Sigmoid colon (tissue), 7 donors: ENCODE measurements around the gene MCOLN1. TPM values are rescaled to one million over a fixed set of nuclear protein-coding genes. Genes with fewer than 3 reads are reported as not detected.
A peak's percentile ranks its signal among the peaks of the same experiment; 100 is the strongest.

Experiments used
- DNase-seq: peaks from one replicate; pipeline ENCODE4 v3.0.0-alpha.2; 2019
- H3K27ac ChIP-seq, 4 donors: fragments of 200-600 bp; sonication (generic); one replicate each; pipeline ENCODE4 v1.5.1; 2016 to 2019; ENCODE audit warnings: mild to moderate bottlenecking in 1 of 4
- H3K27me3 ChIP-seq, 3 donors: fragments of 200-600 bp; sonication (generic); one replicate each; pipeline ENCODE4 v1.5.1; 2019; ENCODE audit warnings: mild to moderate bottlenecking in 1 of 3
- H3K36me3 ChIP-seq, 4 donors: fragments of 200-600 bp; sonication (generic); one replicate each; pipeline ENCODE4 v1.5.1; 2016 to 2019
- H3K4me1 ChIP-seq, 4 donors: fragments of 200-600 bp; sonication (generic); one replicate each; pipeline ENCODE4 v1.5.1; 2017 to 2019
- H3K4me3 ChIP-seq, 4 donors: fragments of 200-600 bp; sonication (generic); one replicate each; pipeline ENCODE4 v1.5.1; 2017 to 2019; ENCODE audit warnings: mild to moderate bottlenecking in 2 of 4, moderate library complexity in 1 of 4
- H3K9me3 ChIP-seq, 4 donors: fragments of 200-600 bp in 3 of 4; sonication (generic) in 3 of 4; one replicate each; pipeline versions ENCODE4 v1.5.1 to v1.6.1; 2013 to 2019
- CTCF ChIP-seq, 4 experiments: fragments of 450-650 bp in 3 of 4; fragments of 200-600 bp in 1 of 4; IDR thresholded peaks; one replicate each; pipeline ENCODE4 v1.5.1; 2016 to 2019; ENCODE audit warnings: antibody characterized with exemption in 4 of 4, mild to moderate bottlenecking in 3 of 4, moderate library complexity in 2 of 4
- EP300 ChIP-seq, 4 donors: sonication (generic); formaldehyde crosslinking; IDR thresholded peaks; one replicate each; pipeline ENCODE4 v1.6.1; 2017; ENCODE audit warnings: antibody characterized with exemption in 4 of 4
- POLR2A ChIP-seq, 2 donors: fragments of 450-650 bp; IDR thresholded peaks; one replicate each; pipeline ENCODE4 v1.6.1; 2016; ENCODE audit warnings: antibody characterized with exemption in 2 of 2, mild to moderate bottlenecking in 2 of 2, moderate library complexity in 2 of 2
- POLR2AphosphoS5 ChIP-seq, 4 donors: sonication (generic); formaldehyde crosslinking; IDR thresholded peaks; one replicate each; pipeline ENCODE4 v1.6.1; 2017; ENCODE audit warnings: antibody characterized with exemption in 4 of 4
- WGBS, 2 donors: extraction: QIAGEN DNeasy Blood & Tissue Kit; methylation state at CpG; one replicate each; pipeline ENCODE4 v1.1.7; 2013; 5-methylcytosine and 5-hydroxymethylcytosine counted together
- intact Hi-C: fragments of 100-400 bp; cut with DNase I; formaldehyde crosslinking; loops from one replicate; pipeline ENCODE4 v1.15.1; 2023
- polyA plus RNA-seq, 3 donors: library from polyadenylated mRNA; stranded (reverse); fragments of 200-250 nt; gene quantifications; one replicate each; pipeline ENCODE4 v1.2.3, GENCODE V29; 2013
- total RNA-seq, 4 donors: library from RNA; depleted of rRNA; stranded (reverse); fragments of >200 nt; gene quantifications; one replicate each; pipeline ENCODE4 v1.1.0, GENCODE V29; 2016
- donor health status: healthy with polysubstance abuse.
- donor health status: Bipolar disorder and iron deficiency.
- donor health status: healthy.

Gene MCOLN1
- total and polyA plus RNA-seq, 7 donors, result 15.5 to 23.7 (median 16.8) TPM

DNA sequence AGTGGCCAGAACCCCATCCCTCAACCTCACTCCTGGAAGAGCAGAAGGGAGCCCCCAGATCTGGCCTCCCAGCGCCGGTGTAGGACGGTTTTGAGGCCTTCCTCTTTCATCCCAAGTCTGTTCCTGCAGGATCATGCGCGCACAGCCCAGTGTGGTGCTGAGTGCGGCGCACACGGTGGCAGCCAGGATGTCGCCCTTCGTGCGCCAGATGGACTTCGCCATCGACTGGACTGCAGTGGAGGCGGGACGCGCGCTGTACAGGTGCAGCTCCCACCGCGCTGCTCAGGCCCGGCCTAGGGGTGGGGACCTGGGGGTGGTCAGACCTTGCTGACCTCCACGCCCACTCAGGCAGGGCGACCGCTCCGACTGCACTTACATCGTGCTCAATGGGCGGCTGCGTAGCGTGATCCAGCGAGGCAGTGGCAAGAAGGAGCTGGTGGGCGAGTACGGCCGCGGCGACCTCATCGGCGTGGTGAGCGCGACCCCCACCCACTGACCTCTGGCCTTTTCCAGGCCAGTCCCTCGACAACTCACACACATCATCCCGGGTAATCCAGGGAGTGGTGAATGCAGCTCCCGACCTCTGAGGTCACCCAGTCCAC lies 27.8 kb downstream of the MCOLN1 start:
- H3K36me3 ChIP-seq, result peaks cover 6 to 54% (median 25%) of the 10 kb centered on the region in 4 donors
- H3K27me3 ChIP-seq, result no peaks in the 10 kb centered on the region
- H3K4me3 ChIP-seq, result no peak overlapping the region
- TF ChIP-seq EP300 (IDR thresholded peaks at IDR 0.05) (no peak), CTCF (IDR thresholded peaks at IDR 0.05) (no peak), POLR2A (IDR thresholded peaks at IDR 0.05) (no peak), POLR2AphosphoS5 (IDR thresholded peaks at IDR 0.05) (no peak)
- DNase-seq, result no peak
- intact Hi-C loops, result no loop called here
- peaks cover 0 to 11% (median 11%) of the 10 kb centered on the region in 4 donors for H3K4me1 ChIP-seq
- WGBS, 2 donors, result 94 to 96% methylated on average over 41 of the region's 41 CpGs
- no peaks in the 10 kb centered on the region for H3K9me3 ChIP-seq
- no peak overlapping the region for H3K27ac ChIP-seq

- DNase-seq, result peak; percentile 90
- peak overlapping the region; percentile 46 to 62 (median 58) for H3K27ac ChIP-seq
- intact Hi-C loops, result loop anchor here (1.0 kb wide), 1 partner anchor 16 kb away; the partner anchor contains the start of gene PNPLA6
- H3K4me3 ChIP-seq, result peak overlapping the region; percentile 7 to 38 (median 30)
- WGBS, 2 donors, result 17 to 41% methylated on average over 51 of the region's 51 CpGs
- H3K4me1 ChIP-seq, result peaks cover 0 to 11% (median 11%) of the 10 kb centered on the region in 4 donors
- no peak for TF ChIP-seq EP300 (IDR thresholded peaks at IDR 0.05)
- TF ChIP-seq POLR2AphosphoS5 (IDR thresholded peaks at IDR 0.05), result peak in 1 of 4 donors; percentile 44
- H3K36me3 ChIP-seq, result peaks cover 6 to 54% (median 27%) of the 10 kb centered on the region in 4 donors
- H3K27me3 ChIP-seq, result no peaks in the 10 kb centered on the region
- H3K9me3 ChIP-seq, result no peaks in the 10 kb centered on the region
Measured at GRCh38 chr19:7550987-7551761, 28.8 kb downstream of the MCOLN1 start.

DNA sequence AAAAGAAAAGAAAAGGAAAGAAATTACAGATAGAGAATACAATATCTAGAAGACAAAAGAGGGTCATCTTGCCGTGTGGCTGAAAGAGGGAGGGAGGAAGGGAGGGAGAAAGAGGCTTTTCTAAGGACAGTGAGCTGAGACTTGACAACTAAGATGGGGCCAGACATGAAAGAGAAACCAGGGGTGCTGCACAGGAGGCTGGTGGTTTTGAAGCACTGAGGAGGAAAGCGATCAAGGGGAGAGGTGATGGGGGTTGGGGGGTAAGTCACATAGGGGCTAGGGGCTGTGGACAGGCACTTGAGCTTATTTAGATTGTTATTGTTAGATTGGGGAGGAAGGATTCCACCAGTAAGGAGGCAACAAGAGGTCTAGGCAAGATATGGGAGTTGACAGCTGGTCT lies 30.4 kb downstream of the MCOLN1 start:
- no peak for TF ChIP-seq POLR2A (IDR thresholded peaks at IDR 0.05)
- no peak for TF ChIP-seq POLR2AphosphoS5 (IDR thresholded peaks at IDR 0.05)
- TF ChIP-seq EP300 (IDR thresholded peaks at IDR 0.05), result no peak
- no peak for TF ChIP-seq CTCF (IDR thresholded peaks at IDR 0.05)
- Histone ChIP-seq H3K4me3 (no peak overlapping the region), H3K4me1 (peaks cover 0 to 11% (median 11%) of the 10 kb centered on the region in 4 donors), H3K36me3 (peaks cover 19 to 67% (median 42%) of the 10 kb centered on the region in 4 donors), H3K9me3 (no peaks in the 10 kb centered on the region), H3K27me3 (no peaks in the 10 kb centered on the region), H3K27ac (no peak overlapping the region)
- no peak for DNase-seq
- WGBS, 2 donors, result 61 to 94% methylated on average over 2 of the region's 2 CpGs
- intact Hi-C loops, result no loop called here

GRCh38 chr19:7554565-7554964 lies 32.1 kb downstream of the MCOLN1 start:
- H3K36me3 ChIP-seq, result peaks cover 30 to 82% (median 59%) of the 10 kb centered on the region in 4 donors
- WGBS, 2 donors, result 93 to 94% methylated on average over 28 of the region's 28 CpGs
- TF ChIP-seq POLR2A (IDR thresholded peaks at IDR 0.05) (no peak), EP300 (IDR thresholded peaks at IDR 0.05) (no peak), CTCF (IDR thresholded peaks at IDR 0.05) (no peak), POLR2AphosphoS5 (IDR thresholded peaks at IDR 0.05) (no peak)
- no peaks in the 10 kb centered on the region for H3K9me3 ChIP-seq
- DNase-seq, result no peak
- no peaks in the 10 kb centered on the region for H3K27me3 ChIP-seq
- no peak overlapping the region for H3K27ac ChIP-seq
- H3K4me1 ChIP-seq, result peaks cover 0 to 11% (median 11%) of the 10 kb centered on the region in 4 donors
- intact Hi-C loops, result no loop called here
- H3K4me3 ChIP-seq, result no peak overlapping the region
